Activated CD4-positive, alpha-beta T cell treated with anti-CD3 and anti-CD28 coated beads for 48 hours (primary cell): Measurements from ENCODE around the gene MOSPD3.
"Not testable (repeated sequence)": the region's sequence is repeated elsewhere in the genome, so short reads cannot be mapped to it uniquely, and the experiment has no call there.

Experiments used
- DNase-seq: peaks from one replicate; pipeline ENCODE4 v3.0.0-alpha.2; 2020

Gene MOSPD3

GRCh38 chr7:100626530-100627237, 14.3 kb downstream of the MOSPD3 start:
- peak; percentile 92 for DNase-seq

- no peak for DNase-seq
Observed at GRCh38 chr7:100627238-100627549, 14.9 kb downstream of the MOSPD3 start.

GRCh38 chr7:100629117-100629716, 16.9 kb downstream of the MOSPD3 start:
- peak; percentile 58 for DNase-seq

GRCh38 chr7:100630066-100630465, 17.7 kb downstream of the MOSPD3 start:
- DNase-seq = no peak

- DNase-seq = peak; percentile 76
Observed at GRCh38 chr7:100632951-100633717, 20.8 kb downstream of the MOSPD3 start.

- no peak for DNase-seq
Observed at GRCh38 chr7:100639995-100640516, 27.7 kb downstream of the MOSPD3 start.

GRCh38 chr7:100640517-100641440, 28.4 kb downstream of the MOSPD3 start:
- DNase-seq = no peak

- DNase-seq = no peak
Observed at GRCh38 chr7:100641463-100641859, 29.1 kb downstream of the MOSPD3 start, which contains the start of gene TFR2. TSS of gene TFR2 (minus strand) at chr7:100641552. CDS start at chr7:100641509, 43 bp downstream.

- no peak for DNase-seq
Observed at GRCh38 chr7:100641860-100642533, 29.7 kb downstream of the MOSPD3 start.

- DNase-seq = peak; percentile 51
Observed at GRCh38 chr7:100642534-100642907, 30.2 kb downstream of the MOSPD3 start.

- no peak for DNase-seq
Observed at GRCh38 chr7:100649826-100650565, 37.7 kb downstream of the MOSPD3 start.

GRCh38 chr7:100654908-100655831, 42.8 kb downstream of the MOSPD3 start:
- DNase-seq = no peak

- peak; percentile 78 for DNase-seq
Observed at GRCh38 chr7:100655908-100656674, 43.8 kb downstream of the MOSPD3 start, which contains the start of gene ACTL6B. TSS of gene ACTL6B (minus strand) at chr7:100656448. CDS start at chr7:100656354, 94 bp downstream.

- DNase-seq = not testable (repeated sequence)
Observed at GRCh38 chr7:100662194-100662776, 49.9 kb downstream of the MOSPD3 start.
